Nephron progenitor cell (in vitro differentiated cells): ENCODE data around the gene SH3BP5.

ENCODE experiments used
- DNase-seq: peaks from one replicate; pipeline ENCODE4 v3.0.0; 2021
- H3K27ac Mint-ChIP-seq: 2 replicates; pipeline ENCODE4 v1.8.0; 2021; ENCODE audit warnings: mild to moderate bottlenecking, moderate library complexity, mixed read lengths
- H3K27me3 Mint-ChIP-seq: 2 replicates; pipeline ENCODE4 v1.8.0; 2021; ENCODE audit warnings: mild to moderate bottlenecking, low read depth, mixed read lengths; ENCODE audit not compliant: poor library complexity
- H3K36me3 Mint-ChIP-seq: 2 replicates; pipeline ENCODE4 v1.8.0; 2021; ENCODE audit warnings: low read depth, mixed read lengths
- H3K4me1 Mint-ChIP-seq: 2 replicates; pipeline ENCODE4 v1.8.0; 2021; ENCODE audit warnings: mixed read lengths
- H3K4me3 Mint-ChIP-seq: 2 replicates; pipeline ENCODE4 v1.8.0; 2021; ENCODE audit warnings: mild to moderate bottlenecking, moderate library complexity, mixed read lengths
- H3K9me3 Mint-ChIP-seq: 2 replicates; pipeline ENCODE4 v1.8.0; 2021; ENCODE audit warnings: mild to moderate bottlenecking, moderate library complexity, mixed read lengths
- CTCF ChIP-seq: fragments of 200-600 bp; sonication (generic); IDR thresholded peaks from 2 replicates; pipeline ENCODE4 v1.5.0; 2021; ENCODE audit warnings: antibody characterized with exemption

Gene SH3BP5

GRCh38 chr3:15303728-15304127 lies 28.7 kb downstream of the SH3BP5 start:
- peaks cover 23% of the 10 kb centered on the region for H3K36me3 Mint-ChIP-seq
- DNase-seq, result no peak
- H3K4me1 Mint-ChIP-seq, result peaks cover 25% of the 10 kb centered on the region
- TF ChIP-seq CTCF, result no peak
- H3K27me3 Mint-ChIP-seq, result peaks cover 5% of the 10 kb centered on the region
- no peak overlapping the region for H3K4me3 Mint-ChIP-seq
- H3K9me3 Mint-ChIP-seq, result no peaks in the 10 kb centered on the region
- H3K27ac Mint-ChIP-seq, result no peak overlapping the region

GRCh38 chr3:15303216-15303615 lies 29.2 kb downstream of the SH3BP5 start:
- no peak overlapping the region for H3K27ac Mint-ChIP-seq
- H3K27me3 Mint-ChIP-seq, result peaks cover 8% of the 10 kb centered on the region
- no peak for DNase-seq
- H3K9me3 Mint-ChIP-seq, result no peaks in the 10 kb centered on the region
- H3K4me3 Mint-ChIP-seq, result no peak overlapping the region
- peaks cover 19% of the 10 kb centered on the region for H3K4me1 Mint-ChIP-seq
- TF ChIP-seq CTCF, result no peak
- peaks cover 23% of the 10 kb centered on the region for H3K36me3 Mint-ChIP-seq

GRCh38 chr3:15301761-15302160 lies 30.6 kb downstream of the SH3BP5 start:
- H3K27ac Mint-ChIP-seq, result no peak overlapping the region
- DNase-seq, result no peak

GRCh38 chr3:15300323-15301078 lies 31.9 kb downstream of the SH3BP5 start:
- Mint-ChIP-seq H3K36me3 (peaks cover 26% of the 10 kb centered on the region), H3K27me3 (peaks cover 12% of the 10 kb centered on the region), H3K27ac (no peak overlapping the region), H3K4me1 (peaks cover 4% of the 10 kb centered on the region), H3K4me3 (no peak overlapping the region), H3K9me3 (no peaks in the 10 kb centered on the region)
- no peak for TF ChIP-seq CTCF
- DNase-seq, result no peak

More at GRCh38 chr3:15301761-15302160, 30.6 kb downstream of the SH3BP5 start:
- Mint-ChIP-seq H3K36me3 (peaks cover 23% of the 10 kb centered on the region), H3K27me3 (peaks cover 12% of the 10 kb centered on the region), H3K9me3 (no peaks in the 10 kb centered on the region), H3K4me3 (no peak overlapping the region), H3K4me1 (peaks cover 8% of the 10 kb centered on the region)
- no peak for TF ChIP-seq CTCF

GRCh38 chr3:15299036-15299435 lies 33.4 kb downstream of the SH3BP5 start:
- Mint-ChIP-seq H3K9me3 (no peaks in the 10 kb centered on the region), H3K4me3 (no peak overlapping the region), H3K36me3 (peaks cover 26% of the 10 kb centered on the region), H3K27ac (no peak overlapping the region), H3K27me3 (peaks cover 12% of the 10 kb centered on the region), H3K4me1 (peaks cover 5% of the 10 kb centered on the region)
- no peak for TF ChIP-seq CTCF
- no peak for DNase-seq

GRCh38 chr3:15298504-15298903 lies 33.9 kb downstream of the SH3BP5 start:
- Mint-ChIP-seq H3K9me3 (no peaks in the 10 kb centered on the region), H3K27ac (no peak overlapping the region), H3K4me1 (peaks cover 6% of the 10 kb centered on the region), H3K4me3 (no peak overlapping the region), H3K27me3 (peaks cover 12% of the 10 kb centered on the region), H3K36me3 (peaks cover 26% of the 10 kb centered on the region)
- no peak for TF ChIP-seq CTCF
- DNase-seq, result no peak
